ENCODE results near the gene KNL1.

The KNL1 gene

GRCh38 chr15:40618023-40618422, 24.0 kb downstream of the KNL1 start:
- H3K27me3 ChIP-seq (ENCODE audit: low read length) = no peaks in the 10 kb centered on the region
- no peaks in the 10 kb centered on the region for H3K9me2 ChIP-seq (replicated peaks; ENCODE audit: insufficient read depth, low read length)
- H3K9ac ChIP-seq (ENCODE audit: low read length) = no peak overlapping the region
- no peak for TF ChIP-seq CTCF (IDR thresholded peaks at IDR 0.05; ENCODE audit: insufficient read depth, low read length, poor library complexity, severe bottlenecking)
- TF ChIP-seq EZH2phosphoT487 (conservative IDR thresholded peaks at IDR 0.05; ENCODE audit: low read length) = no peak
- H3K79me2 ChIP-seq (ENCODE audit: insufficient read depth, low read length) = no peaks in the 10 kb centered on the region
- no peaks in the 10 kb centered on the region for H4K20me1 ChIP-seq (ENCODE audit: low read depth, low read length)
- no peak overlapping the region for H2AFZ ChIP-seq (ENCODE audit: low read depth, low read length, severe bottlenecking)
- H3K4me2 ChIP-seq (ENCODE audit: low read depth, low read length, poor library complexity, severe bottlenecking) = no peak overlapping the region
- peaks cover 42% of the 10 kb centered on the region for H3K36me3 ChIP-seq (ENCODE audit: low read length)
- H3K27ac ChIP-seq (ENCODE audit: low read depth, low read length) = no peak overlapping the region
- no peaks in the 10 kb centered on the region for H3K9me3 ChIP-seq (ENCODE audit: insufficient read depth, low read length)
- no peak overlapping the region for H3K4me3 ChIP-seq (ENCODE audit: insufficient read depth, low read length, poor library complexity, severe bottlenecking)
- H3F3A ChIP-seq (ENCODE audit: insufficient read depth) = no peaks in the 10 kb centered on the region; the same call in 1 of the 2 replicates

GRCh38 chr15:40618906-40619305, 24.9 kb downstream of the KNL1 start:
- H3K9ac ChIP-seq (ENCODE audit: low read length) = no peak overlapping the region
- TF ChIP-seq CTCF (IDR thresholded peaks at IDR 0.05; ENCODE audit: insufficient read depth, low read length, poor library complexity, severe bottlenecking) = no peak
- TF ChIP-seq EZH2phosphoT487 (conservative IDR thresholded peaks at IDR 0.05; ENCODE audit: low read length) = no peak
- H3K9me2 ChIP-seq (replicated peaks; ENCODE audit: insufficient read depth, low read length) = no peaks in the 10 kb centered on the region
- no peak overlapping the region for H2AFZ ChIP-seq (ENCODE audit: low read depth, low read length, severe bottlenecking)
- H4K20me1 ChIP-seq (ENCODE audit: low read depth, low read length) = no peaks in the 10 kb centered on the region
- no peak overlapping the region for H3K4me3 ChIP-seq (ENCODE audit: insufficient read depth, low read length, poor library complexity, severe bottlenecking)
- H3K36me3 ChIP-seq (ENCODE audit: low read length) = peaks cover 40% of the 10 kb centered on the region
- H3K4me2 ChIP-seq (ENCODE audit: low read depth, low read length, poor library complexity, severe bottlenecking) = no peak overlapping the region
- no peaks in the 10 kb centered on the region for H3K9me3 ChIP-seq (ENCODE audit: insufficient read depth, low read length)
- no peaks in the 10 kb centered on the region for H3K79me2 ChIP-seq (ENCODE audit: insufficient read depth, low read length)
- no peaks in the 10 kb centered on the region for H3K27me3 ChIP-seq (ENCODE audit: low read length)
- no peak overlapping the region for H3K27ac ChIP-seq (ENCODE audit: low read depth, low read length)
- no peaks in the 10 kb centered on the region for H3F3A ChIP-seq (ENCODE audit: insufficient read depth)

- H3K27me3 ChIP-seq (ENCODE audit: low read length) = no peaks in the 10 kb centered on the region
- H3K36me3 ChIP-seq (ENCODE audit: low read length) = peaks cover 45% of the 10 kb centered on the region
- no peak overlapping the region for H3K4me3 ChIP-seq (ENCODE audit: insufficient read depth, low read length, poor library complexity, severe bottlenecking)
- H3K4me2 ChIP-seq (ENCODE audit: low read depth, low read length, poor library complexity, severe bottlenecking) = no peak overlapping the region
- no peaks in the 10 kb centered on the region for H3K79me2 ChIP-seq (ENCODE audit: insufficient read depth, low read length)
- H3K9ac ChIP-seq (ENCODE audit: low read length) = no peak overlapping the region
- no peaks in the 10 kb centered on the region for H3F3A ChIP-seq (ENCODE audit: insufficient read depth)
- no peak overlapping the region for H2AFZ ChIP-seq (ENCODE audit: low read depth, low read length, severe bottlenecking)
- H3K9me2 ChIP-seq (replicated peaks; ENCODE audit: insufficient read depth, low read length) = no peaks in the 10 kb centered on the region
- no peaks in the 10 kb centered on the region for H4K20me1 ChIP-seq (ENCODE audit: low read depth, low read length)
- H3K9me3 ChIP-seq (ENCODE audit: insufficient read depth, low read length) = no peaks in the 10 kb centered on the region
- no peak for TF ChIP-seq EZH2phosphoT487 (conservative IDR thresholded peaks at IDR 0.05; ENCODE audit: low read length)
- TF ChIP-seq CTCF (IDR thresholded peaks at IDR 0.05; ENCODE audit: insufficient read depth, low read length, poor library complexity, severe bottlenecking) = no peak
- H3K27ac ChIP-seq (ENCODE audit: low read depth, low read length) = no peak overlapping the region
Observed at GRCh38 chr15:40623361-40623760, 29.3 kb downstream of the KNL1 start.

Measured in SU-DHL-6 (cell line).